ENCODE results near the gene MINK1. TPM values are rescaled to one million over a fixed set of nuclear protein-coding genes. Genes with fewer than 3 reads are reported as not detected.

The MINK1 gene
- 21.4 TPM for polyA plus RNA-seq

DNA sequence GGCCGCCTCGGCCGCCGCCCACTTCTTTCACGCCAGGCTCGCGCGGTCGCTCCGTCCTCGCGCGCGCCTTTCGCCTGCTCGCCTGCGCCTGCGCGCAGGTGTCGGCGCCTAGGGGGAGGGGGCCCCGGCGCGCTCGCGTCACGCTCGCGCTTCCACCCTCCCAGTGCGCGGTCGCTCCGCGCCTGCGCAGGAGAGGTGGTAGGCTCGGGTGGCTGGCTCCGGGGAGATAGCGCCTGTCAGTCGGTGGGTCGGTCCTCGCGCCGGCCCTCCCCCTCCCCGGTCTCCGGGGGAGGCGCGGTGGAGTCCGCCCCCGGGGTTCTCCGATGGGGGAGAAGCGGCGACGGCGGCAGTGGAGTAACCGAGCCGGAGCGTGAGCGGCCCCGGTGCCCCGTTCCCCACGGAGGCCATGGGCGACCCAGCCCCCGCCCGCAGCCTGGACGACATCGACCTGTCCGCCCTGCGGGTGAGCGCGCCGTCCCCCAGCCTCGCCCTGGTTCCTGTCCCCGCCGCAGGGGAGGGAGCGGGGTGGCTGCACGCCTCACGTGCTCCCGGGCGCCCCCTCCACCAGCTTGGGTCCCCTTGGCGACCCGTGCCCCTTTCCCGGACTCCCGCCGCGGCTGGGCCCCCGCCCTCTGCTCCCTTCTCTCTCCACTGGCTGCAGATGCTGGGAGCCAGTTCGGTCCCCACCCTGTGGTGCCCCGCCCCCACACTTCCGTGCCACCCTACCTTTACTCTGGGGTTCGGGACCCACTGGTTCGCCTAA is at the start of gene MINK1:
TSS of gene MINK1 (plus strand) at position 163 of the 763 bp plus-strand sequence. CDS start at position 407, 244 bp downstream.
- peaks cover 16 to 28% (median 24%) of the 10 kb centered on the region in 3 donors for H3K4me1 Mint-ChIP-seq
- no peaks in the 10 kb centered on the region for H3K9me3 Mint-ChIP-seq
- H3K27me3 Mint-ChIP-seq: no peaks in the 10 kb centered on the region
- H3K27ac Mint-ChIP-seq: peak within 1 kb of the TSS; percentile 89 to 98 (median 96)
- peak within 1 kb of the TSS; percentile 83 to 98 (median 94) for H3K4me3 Mint-ChIP-seq
- H3K36me3 Mint-ChIP-seq: no peaks in the 10 kb centered on the region

DNA sequence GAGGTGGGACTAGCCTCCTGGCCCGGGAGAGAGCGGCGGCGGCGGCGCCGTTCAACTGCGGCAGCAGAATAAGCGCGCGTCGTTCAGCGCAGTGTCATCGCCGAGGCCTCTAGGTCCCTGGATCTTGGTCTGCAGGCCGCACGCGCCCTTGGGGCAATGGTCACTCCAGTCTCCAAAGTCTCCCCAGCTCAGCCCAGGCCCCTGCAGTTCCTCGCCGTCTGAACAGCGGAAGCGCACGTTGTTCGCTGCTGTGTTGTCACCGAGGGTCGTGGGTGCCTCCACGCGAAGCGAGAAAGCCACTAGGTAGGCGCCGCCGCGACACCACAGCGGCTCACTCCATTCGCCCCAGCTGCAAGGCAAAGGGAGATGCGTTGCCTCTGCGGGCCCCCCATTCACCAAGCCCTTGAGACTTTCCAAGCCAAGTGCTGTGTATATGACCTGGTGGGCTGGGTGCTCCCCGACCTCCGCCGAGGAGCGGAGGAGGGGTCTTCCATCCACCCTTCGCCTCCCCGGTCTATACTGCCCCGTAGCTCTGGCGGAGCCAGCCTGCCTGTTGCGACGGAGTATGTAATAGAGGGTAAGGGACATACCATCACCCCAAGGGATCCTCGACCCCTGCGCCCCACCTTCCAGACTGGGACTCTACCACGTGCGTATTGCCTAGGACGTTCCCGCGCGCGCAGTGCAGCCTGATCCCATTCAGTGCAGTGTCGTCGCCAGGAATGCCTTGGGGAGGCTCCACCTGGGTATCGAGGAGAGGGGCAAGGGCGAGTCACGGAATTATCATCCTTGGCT is 47.6 kb upstream of the MINK1 start:
- Mint-ChIP-seq H3K9me3 (no peaks in the 10 kb centered on the region), H3K4me1 (peaks cover 6 to 13% (median 11%) of the 10 kb centered on the region in 3 donors), H3K27ac (no peak overlapping the region), H3K36me3 (no peaks in the 10 kb centered on the region), H3K27me3 (peaks cover 48% of the 10 kb centered on the region), H3K4me3 (peak overlapping the region in 2 of 4 donors; percentile 65)

DNA sequence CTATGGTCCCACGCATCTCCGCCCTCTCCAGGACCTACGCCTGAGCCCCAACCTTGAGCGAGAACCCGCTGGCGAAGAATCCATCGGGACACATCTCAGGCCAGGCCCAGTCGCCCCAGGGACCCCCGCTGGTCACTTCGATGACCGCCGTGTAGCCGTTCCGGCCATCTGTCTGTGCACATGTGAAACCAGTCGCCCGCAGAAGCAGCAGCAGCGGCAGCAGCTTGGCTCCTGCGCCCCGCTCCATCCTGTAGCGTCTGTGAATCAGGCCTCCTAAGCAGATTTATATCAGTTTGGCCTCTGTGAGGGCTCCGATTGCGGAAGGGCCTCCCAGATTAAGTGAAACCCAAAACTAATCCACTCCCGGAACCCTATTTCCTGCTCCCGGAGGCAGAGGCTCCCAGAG is 47.0 kb upstream of the MINK1 start, which contains the start of gene VMO1:
TSS of gene VMO1 (minus strand) at position 259 of the 406 bp plus-strand sequence. CDS start at position 247, 12 bp downstream.
- Mint-ChIP-seq H3K4me3 (peak within 1 kb of the TSS in 2 of 4 donors; percentile 65 to 89), H3K4me1 (peaks cover 9 to 15% (median 15%) of the 10 kb centered on the region in 3 donors), H3K36me3 (no peaks in the 10 kb centered on the region), H3K9me3 (no peaks in the 10 kb centered on the region), H3K27ac (peak within 1 kb of the TSS in 1 of 3 donors; percentile 85), H3K27me3 (peaks cover 45% of the 10 kb centered on the region)

DNA sequence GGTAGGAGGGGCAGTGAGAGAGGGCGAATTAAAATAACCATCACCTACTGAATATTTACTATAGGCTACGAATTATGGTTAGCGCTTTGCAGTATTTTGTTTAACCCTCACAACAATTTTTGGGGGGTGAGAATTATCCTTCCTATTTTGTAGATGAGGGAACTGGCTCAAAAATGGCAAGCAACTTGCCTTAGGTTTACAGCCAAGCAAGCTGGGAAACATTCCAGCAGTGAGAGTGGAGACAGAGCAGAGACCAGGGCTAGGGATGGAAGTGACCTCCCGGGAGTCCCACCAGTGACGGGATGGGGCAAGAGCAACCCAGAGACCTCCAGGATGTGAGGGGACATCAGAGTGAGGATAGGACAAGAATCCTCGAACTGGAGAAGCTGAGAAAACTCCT is 46.6 kb upstream of the MINK1 start:
- Mint-ChIP-seq H3K36me3 (no peaks in the 10 kb centered on the region), H3K4me3 (peak overlapping the region in 2 of 4 donors; percentile 7 to 65), H3K27me3 (peaks cover 45% of the 10 kb centered on the region), H3K27ac (peak overlapping the region in 1 of 3 donors; percentile 62), H3K4me1 (peaks cover 9 to 15% (median 15%) of the 10 kb centered on the region in 3 donors), H3K9me3 (no peaks in the 10 kb centered on the region)

DNA sequence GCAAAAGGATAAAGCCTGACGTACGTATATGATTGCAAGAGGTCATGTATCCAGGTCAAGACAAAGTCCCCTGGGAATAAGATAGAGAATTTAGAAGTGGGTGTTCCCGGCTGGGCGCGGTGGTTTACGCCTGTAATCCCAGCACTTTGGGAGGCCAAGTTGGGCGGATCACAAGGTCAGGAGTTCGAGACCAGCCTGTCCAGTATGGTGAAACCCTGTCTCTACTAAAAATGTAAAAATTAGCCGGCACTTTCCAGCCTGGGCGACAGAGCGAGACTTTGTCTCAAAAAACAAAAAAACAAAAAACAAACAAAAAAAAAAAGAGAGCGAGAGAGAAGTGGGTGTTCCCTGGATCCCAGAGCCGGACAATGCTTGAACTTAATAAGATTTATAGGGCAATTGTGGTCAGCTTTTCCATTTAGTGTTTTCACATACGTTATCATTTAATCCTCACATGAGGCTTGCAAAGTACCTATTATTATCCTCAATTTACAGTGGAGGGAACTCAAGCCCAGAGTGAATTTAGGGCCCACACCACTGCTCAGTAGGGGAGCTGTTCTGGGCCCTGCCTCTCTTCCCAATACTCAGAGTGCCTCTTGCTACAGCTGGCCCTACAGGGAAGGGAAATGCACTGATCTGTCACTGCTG is 44.9 kb upstream of the MINK1 start:
- Mint-ChIP-seq H3K4me1 (peaks cover 9 to 15% (median 15%) of the 10 kb centered on the region in 3 donors), H3K36me3 (no peaks in the 10 kb centered on the region), H3K4me3 (peak overlapping the region; percentile 33 to 89 (median 56)), H3K27ac (peak overlapping the region in 1 of 3 donors; percentile 85), H3K27me3 (peaks cover 40% of the 10 kb centered on the region), H3K9me3 (no peaks in the 10 kb centered on the region)

DNA sequence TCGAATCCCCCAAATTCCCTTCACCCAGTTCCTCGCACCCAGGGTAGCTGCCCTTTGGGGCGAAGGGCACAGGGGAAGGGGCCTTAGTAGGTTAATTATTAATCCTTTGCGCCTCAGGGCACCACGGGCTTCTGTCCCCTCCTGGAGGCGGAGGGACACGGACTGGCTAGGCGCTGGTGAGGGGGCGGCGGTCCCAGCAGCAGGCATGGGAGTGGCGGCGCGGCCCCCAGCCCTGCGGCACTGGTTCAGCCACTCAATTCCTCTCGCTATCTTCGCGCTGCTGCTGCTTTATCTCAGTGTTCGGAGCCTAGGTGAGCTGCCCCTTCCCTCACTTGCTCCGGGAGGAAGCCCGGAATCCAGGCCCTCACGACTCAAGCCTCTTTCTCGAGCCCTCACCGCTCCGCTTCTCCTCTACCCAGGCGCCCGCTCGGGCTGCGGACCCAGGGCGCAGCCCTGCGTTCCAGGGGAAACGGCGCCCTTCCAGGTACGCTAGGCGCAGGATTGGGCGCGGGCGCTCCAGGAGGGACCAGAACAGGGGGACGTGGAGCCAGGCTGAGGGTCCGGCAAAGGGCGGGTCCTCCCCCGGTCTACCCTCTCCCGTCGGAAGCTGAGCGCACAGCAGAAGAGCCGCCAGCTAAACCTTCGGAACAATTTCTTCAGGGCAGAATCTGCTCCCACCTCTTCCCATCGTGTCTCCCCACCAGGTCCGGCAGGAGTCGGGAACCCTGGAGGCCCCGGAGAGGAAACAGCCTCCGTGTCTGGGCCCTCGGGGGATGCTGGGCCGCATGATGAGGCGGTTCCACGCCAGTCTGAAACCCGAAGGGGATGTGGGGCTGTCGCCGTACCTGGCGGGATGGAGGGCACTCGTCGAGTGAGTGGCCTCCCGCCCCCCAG is 44.1 kb upstream of the MINK1 start, which contains the start of gene GLTPD2:
TSS of gene GLTPD2 (plus strand) at position 158 of the 894 bp plus-strand sequence. CDS start at position 206, 48 bp downstream.
- Mint-ChIP-seq H3K4me1 (peaks cover 9 to 15% (median 15%) of the 10 kb centered on the region in 3 donors), H3K27me3 (peaks cover 37% of the 10 kb centered on the region), H3K27ac (peak within 1 kb of the TSS in 2 of 3 donors; percentile 67 to 85), H3K9me3 (no peaks in the 10 kb centered on the region), H3K36me3 (no peaks in the 10 kb centered on the region), H3K4me3 (peak within 1 kb of the TSS; percentile 70 to 89 (median 80))

DNA sequence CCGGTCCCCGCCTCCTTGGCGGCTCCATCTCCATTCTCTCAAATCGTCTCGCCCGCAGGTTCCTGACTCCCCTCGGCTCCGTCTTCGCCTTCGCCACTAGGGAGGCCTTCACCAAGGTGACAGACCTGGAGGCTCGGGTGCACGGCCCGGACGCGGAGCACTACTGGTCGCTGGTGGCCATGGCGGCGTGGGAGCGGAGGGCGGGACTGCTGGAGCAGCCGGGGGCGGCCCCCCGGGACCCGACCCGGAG is 43.5 kb upstream of the MINK1 start:
- Mint-ChIP-seq H3K4me1 (peaks cover 9 to 15% (median 15%) of the 10 kb centered on the region in 3 donors), H3K36me3 (no peaks in the 10 kb centered on the region), H3K27me3 (peaks cover 36% of the 10 kb centered on the region), H3K27ac (peak overlapping the region in 1 of 3 donors; percentile 67), H3K9me3 (no peaks in the 10 kb centered on the region), H3K4me3 (peak overlapping the region; percentile 45 to 89 (median 80))

DNA sequence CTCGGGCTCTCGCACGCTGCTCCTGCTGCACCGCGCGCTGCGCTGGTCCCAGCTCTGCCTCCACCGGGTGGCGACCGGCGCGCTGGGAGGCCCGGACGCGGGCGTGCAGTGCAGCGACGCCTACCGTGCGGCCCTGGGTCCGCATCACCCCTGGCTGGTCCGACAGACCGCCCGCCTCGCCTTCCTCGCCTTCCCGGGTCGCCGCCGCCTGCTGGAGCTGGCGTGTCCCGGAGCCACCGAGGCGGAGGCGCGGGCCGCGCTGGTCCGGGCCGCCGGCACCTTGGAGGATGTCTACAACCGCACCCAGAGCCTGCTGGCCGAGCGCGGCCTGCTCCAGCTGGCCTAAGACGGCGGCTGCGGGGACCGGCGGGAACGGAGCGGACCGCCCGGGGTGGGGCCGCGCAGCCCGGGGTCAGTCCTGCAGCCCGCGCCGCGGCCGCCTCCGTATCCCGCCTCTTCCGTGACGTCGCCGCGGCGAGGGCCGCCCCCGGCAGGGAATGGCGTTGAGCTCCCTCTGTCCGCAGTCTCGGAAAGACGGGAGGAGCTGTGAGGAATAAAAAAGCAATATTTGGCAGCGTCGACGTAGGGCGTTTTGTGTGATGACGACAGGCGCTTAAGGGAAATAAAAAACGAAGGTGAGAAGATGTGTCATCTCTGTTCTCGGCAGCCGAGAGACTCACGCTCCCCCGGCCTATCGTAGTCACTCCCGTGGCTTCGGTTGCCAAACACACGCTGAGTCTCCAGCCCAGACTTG is 43.0 kb upstream of the MINK1 start:
- Mint-ChIP-seq H3K27ac (peak overlapping the region in 2 of 3 donors; percentile 7 to 87), H3K4me3 (peak overlapping the region; percentile 75 to 92 (median 88)), H3K9me3 (no peaks in the 10 kb centered on the region), H3K27me3 (peaks cover 34% of the 10 kb centered on the region), H3K36me3 (no peaks in the 10 kb centered on the region), H3K4me1 (peaks cover 9 to 15% (median 15%) of the 10 kb centered on the region in 3 donors)

DNA sequence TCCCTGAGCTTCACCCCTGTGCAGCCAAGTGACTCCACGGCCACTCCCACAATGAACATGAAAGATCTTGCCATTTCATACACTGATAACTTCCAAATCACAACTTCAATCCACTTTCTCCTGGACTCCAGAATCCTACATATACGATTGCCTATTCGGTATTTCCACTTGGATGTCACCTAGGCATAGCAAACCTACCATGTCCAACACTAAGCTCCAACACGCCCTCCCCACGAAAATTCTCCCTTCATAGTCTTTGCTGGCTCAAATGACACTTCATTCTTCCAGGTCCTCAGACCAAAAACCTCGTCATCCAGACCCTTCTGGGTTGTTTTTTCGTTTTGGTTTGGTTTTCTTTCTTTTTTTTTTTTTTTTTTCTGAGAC is 42.4 kb upstream of the MINK1 start:
- Mint-ChIP-seq H3K36me3 (no peaks in the 10 kb centered on the region), H3K4me1 (peaks cover 7 to 15% (median 14%) of the 10 kb centered on the region in 3 donors), H3K27me3 (peaks cover 29% of the 10 kb centered on the region), H3K4me3 (peak overlapping the region; percentile 75 to 92 (median 82)), H3K9me3 (no peaks in the 10 kb centered on the region), H3K27ac (peak overlapping the region in 2 of 3 donors; percentile 7 to 87)

DNA sequence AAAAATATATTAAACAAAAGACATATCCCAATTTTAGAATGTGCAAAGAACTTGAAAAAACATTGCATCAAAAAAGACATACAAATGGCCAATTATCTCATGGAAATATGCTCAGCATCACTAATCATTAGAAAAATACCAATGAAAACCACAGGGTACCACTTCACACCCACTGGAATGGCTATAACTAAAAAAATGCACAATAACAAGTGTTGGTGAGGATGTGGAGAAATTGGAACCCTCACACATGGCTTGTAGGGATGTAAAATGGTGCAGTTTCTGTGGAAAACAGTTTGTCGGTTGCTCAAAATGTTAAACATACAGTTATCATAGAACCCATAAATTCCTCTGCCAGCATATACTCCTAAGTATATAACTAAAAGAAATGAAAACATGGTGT is 38.0 kb upstream of the MINK1 start:
- Mint-ChIP-seq H3K36me3 (peaks cover 4% of the 10 kb centered on the region), H3K9me3 (no peaks in the 10 kb centered on the region), H3K4me3 (peak overlapping the region in 2 of 4 donors; percentile 100), H3K27me3 (peaks cover 2% of the 10 kb centered on the region), H3K4me1 (peaks cover 10 to 12% (median 12%) of the 10 kb centered on the region in 3 donors), H3K27ac (no peak overlapping the region)

DNA sequence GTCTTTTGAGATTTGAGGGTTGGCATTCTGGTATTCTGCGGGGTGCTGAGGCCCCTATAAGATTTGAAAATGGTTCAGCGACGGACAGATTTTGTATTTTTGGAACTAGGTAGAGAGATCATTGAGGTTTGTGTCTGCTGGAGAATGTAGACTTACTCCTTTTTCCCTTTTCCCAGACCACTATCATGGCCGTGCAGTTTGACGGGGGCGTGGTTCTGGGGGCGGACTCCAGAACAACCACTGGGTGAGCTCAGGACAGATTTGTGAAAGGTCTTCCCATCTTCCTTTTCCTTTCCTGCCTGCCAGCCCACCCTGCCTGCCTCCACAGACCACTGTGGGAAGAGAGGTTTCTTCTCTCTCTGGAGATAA is 36.6 kb upstream of the MINK1 start:
- Mint-ChIP-seq H3K27ac (peak overlapping the region; percentile 30 to 98 (median 96)), H3K4me3 (peak overlapping the region; percentile 92 to 100 (median 100)), H3K36me3 (peaks cover 4% of the 10 kb centered on the region), H3K4me1 (peaks cover 6 to 8% (median 6%) of the 10 kb centered on the region in 3 donors), H3K9me3 (no peaks in the 10 kb centered on the region), H3K27me3 (no peaks in the 10 kb centered on the region)

DNA sequence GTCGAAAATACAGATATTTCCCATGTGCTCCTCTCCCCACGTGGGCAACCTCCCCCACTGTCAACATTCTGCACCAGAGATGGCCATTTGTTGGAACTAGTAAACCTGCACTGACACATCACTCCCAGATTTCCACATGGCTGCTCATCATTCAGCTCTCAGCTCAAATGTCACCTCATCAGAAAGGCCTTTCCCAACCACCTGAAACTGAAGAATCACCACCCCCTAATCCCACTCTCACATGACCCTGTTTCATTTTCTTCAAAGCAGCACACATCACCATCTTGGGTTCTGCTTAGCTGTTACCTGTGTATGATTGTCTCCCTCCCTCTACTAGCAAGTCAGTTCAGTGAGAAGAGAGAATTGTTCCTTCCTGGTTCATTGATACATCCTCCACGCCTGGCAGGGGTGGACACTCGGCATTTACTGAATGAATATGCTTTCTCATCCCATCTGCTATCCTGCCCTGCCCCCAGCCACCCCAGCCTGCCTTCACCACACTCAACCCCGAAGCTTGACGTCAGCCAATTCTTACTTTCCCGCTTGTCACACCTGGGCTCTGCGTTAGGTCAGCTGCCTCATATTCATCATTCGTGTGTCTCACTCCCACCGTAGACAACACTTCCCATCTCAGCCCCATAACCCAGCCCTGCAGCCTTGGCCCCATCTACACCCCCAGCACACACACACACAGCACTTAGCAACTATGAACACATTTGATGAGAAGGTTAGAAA is 32.5 kb upstream of the MINK1 start:
- Mint-ChIP-seq H3K36me3 (peaks cover 4% of the 10 kb centered on the region), H3K4me3 (peak overlapping the region in 2 of 4 donors; percentile 26 to 48), H3K27me3 (no peaks in the 10 kb centered on the region), H3K27ac (peak overlapping the region in 2 of 3 donors; percentile 6 to 86), H3K4me1 (peaks cover 6 to 8% (median 6%) of the 10 kb centered on the region in 3 donors), H3K9me3 (no peaks in the 10 kb centered on the region)

DNA sequence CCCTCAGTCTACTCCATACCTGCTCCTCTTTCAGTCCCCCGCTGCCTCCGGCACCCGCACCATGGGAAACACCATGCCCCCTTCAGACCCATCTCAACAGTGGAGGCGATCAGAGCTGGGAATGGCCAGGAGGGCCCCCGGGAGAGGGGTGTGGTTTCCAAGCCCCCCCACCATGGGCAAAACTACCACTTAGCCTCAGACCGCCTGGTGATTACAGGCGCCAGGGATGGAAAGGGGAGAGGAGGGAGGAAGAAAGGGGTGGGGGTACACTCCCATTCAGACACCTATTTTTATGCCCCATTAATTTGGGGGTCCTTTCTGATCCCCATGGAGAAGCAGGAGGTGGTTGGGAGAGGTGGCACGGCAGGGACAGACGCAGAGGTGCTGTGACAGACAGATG is 30.9 kb upstream of the MINK1 start, which contains the start of gene C17orf114:
TSS of gene C17orf114 (minus strand) at position 101 of the 400 bp plus-strand sequence.
- Mint-ChIP-seq H3K4me1 (peaks cover 2 to 6% (median 5%) of the 10 kb centered on the region in 3 donors), H3K27ac (no peak within 1 kb of the TSS), H3K27me3 (no peaks in the 10 kb centered on the region), H3K9me3 (no peaks in the 10 kb centered on the region), H3K4me3 (peak within 1 kb of the TSS in 2 of 4 donors; percentile 48 to 75), H3K36me3 (no peaks in the 10 kb centered on the region)
